Esophagus squamous epithelium (tissue), 4 donors: Measurements from ENCODE around the gene OR9G1.

ENCODE experiments used
- POLR2A ChIP-seq, 4 donors: fragments of 450-650 bp; IDR thresholded peaks; one replicate each; pipeline ENCODE4 v1.6.1; 2017; ENCODE audit warnings: antibody characterized with exemption in 4 of 4, mild to moderate bottlenecking in 4 of 4, moderate library complexity in 3 of 4
- TF ChIP-seq, protein P1 (sequence below), 6 experiments: fragments of 450-650 bp in 4 of 6; fragments of 200-600 bp in 2 of 6; sonication (generic) in 2 of 6; IDR thresholded peaks; one replicate each; pipeline ENCODE4 v1.5.1; 2016 to 2019; ENCODE audit warnings: antibody characterized with exemption in 6 of 6, mild to moderate bottlenecking in 4 of 6, moderate library complexity in 4 of 6

DNA sequence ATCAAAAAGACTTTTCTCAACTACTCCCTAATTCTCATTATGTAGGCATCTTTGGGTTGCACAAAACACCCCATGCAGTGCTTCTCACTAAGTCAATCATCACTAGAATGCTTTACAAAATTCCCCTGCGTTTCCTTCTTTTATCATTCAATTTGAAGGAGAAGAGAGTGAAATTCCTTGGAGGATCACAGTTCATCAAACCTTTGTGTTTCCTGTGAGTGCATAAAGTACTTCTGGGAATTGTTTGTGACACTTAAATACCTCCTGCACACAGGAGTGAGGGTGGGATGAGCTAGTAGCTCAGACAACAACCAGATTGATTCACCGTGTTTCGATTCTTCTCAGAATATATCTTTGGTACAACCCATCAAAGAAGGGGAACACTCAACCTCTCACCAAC is 39.1 kb upstream of the OR9G1 start:
- TF ChIP-seq POLR2A (IDR thresholded peaks at IDR 0.05): no peak
- TF ChIP-seq, protein P1, sequence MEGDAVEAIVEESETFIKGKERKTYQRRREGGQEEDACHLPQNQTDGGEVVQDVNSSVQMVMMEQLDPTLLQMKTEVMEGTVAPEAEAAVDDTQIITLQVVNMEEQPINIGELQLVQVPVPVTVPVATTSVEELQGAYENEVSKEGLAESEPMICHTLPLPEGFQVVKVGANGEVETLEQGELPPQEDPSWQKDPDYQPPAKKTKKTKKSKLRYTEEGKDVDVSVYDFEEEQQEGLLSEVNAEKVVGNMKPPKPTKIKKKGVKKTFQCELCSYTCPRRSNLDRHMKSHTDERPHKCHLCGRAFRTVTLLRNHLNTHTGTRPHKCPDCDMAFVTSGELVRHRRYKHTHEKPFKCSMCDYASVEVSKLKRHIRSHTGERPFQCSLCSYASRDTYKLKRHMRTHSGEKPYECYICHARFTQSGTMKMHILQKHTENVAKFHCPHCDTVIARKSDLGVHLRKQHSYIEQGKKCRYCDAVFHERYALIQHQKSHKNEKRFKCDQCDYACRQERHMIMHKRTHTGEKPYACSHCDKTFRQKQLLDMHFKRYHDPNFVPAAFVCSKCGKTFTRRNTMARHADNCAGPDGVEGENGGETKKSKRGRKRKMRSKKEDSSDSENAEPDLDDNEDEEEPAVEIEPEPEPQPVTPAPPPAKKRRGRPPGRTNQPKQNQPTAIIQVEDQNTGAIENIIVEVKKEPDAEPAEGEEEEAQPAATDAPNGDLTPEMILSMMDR (IDR thresholded peaks at IDR 0.05): no peak
